ENCODE results near the gene ARSB. TPM values are rescaled to one million over a fixed set of nuclear protein-coding genes. Genes with fewer than 3 reads are reported as not detected.

The ARSB gene
- total RNA-seq, 1 donor from 2014 or later: 19.3 TPM

DNA sequence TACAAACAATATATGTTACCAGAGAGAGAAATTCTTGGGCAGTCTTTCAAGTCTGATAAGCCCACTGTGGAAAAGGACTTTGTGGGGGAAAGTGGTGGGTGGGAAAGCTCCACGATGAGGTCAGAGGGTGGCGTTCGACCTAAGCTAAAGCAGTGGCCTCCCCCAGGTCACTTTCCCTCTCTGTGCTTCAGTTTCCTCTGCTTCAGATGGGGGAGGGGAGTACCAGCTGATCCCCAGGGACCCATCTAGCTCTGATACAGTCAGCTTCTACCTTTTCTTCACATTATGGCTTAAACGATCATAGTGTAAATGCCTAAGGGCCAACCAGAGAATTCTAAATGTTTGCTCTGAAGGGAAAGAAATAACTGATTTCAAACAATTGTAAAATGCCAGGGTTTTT is 36.6 kb upstream of the ARSB start:
- TF ChIP-seq, protein P1, sequence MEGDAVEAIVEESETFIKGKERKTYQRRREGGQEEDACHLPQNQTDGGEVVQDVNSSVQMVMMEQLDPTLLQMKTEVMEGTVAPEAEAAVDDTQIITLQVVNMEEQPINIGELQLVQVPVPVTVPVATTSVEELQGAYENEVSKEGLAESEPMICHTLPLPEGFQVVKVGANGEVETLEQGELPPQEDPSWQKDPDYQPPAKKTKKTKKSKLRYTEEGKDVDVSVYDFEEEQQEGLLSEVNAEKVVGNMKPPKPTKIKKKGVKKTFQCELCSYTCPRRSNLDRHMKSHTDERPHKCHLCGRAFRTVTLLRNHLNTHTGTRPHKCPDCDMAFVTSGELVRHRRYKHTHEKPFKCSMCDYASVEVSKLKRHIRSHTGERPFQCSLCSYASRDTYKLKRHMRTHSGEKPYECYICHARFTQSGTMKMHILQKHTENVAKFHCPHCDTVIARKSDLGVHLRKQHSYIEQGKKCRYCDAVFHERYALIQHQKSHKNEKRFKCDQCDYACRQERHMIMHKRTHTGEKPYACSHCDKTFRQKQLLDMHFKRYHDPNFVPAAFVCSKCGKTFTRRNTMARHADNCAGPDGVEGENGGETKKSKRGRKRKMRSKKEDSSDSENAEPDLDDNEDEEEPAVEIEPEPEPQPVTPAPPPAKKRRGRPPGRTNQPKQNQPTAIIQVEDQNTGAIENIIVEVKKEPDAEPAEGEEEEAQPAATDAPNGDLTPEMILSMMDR (IDR thresholded peaks at IDR 0.05; ENCODE audit: unreplicated experiment): no peak
- DNase-seq (ENCODE audit: low spot score): no peak
- H3K9me3 Mint-ChIP-seq (ENCODE audit: unreplicated experiment): no peaks in the 10 kb centered on the region
- no peaks in the 10 kb centered on the region for H3K27me3 Mint-ChIP-seq (ENCODE audit: unreplicated experiment)
- H3K4me1 Mint-ChIP-seq (ENCODE audit: unreplicated experiment): peaks cover 10% of the 10 kb centered on the region
- no peak overlapping the region for H3K4me3 Mint-ChIP-seq (ENCODE audit: unreplicated experiment)
- H3K36me3 Mint-ChIP-seq (ENCODE audit: low read depth, unreplicated experiment): no peaks in the 10 kb centered on the region
- no peak overlapping the region for H3K27ac Mint-ChIP-seq (ENCODE audit: unreplicated experiment)

DNA sequence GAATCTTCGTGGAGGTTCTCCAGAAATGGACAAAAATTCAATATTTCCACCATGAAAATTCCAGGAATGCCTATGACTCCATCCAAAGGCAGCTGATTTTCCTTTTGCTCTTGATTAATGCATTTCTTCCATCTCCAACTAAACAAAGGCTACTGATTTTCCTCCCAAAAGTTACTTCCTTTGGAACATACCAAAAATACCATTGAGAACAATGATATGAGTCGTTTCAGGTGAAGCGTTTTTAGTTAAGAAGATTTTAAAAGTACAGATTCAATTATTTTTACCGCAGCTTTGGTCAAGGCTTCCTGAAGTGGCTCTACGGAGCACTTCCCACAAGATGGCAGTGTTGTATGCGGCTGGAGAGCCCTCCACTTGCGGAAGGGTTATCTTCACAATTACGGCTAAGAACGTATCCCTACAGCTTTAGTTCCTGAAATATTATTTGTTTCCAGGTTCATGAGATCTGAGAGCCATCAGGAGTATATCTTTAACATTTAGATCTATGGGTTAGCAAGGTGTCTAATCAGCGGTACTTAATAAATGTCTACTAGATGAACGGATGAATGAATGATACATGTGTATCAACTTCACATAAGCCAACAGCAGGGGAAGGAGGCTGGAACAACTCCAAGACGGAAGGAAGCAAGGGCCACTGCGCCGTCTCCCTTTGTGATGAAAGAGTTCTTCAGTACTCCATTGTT is 35.9 kb upstream of the ARSB start:
- Mint-ChIP-seq H3K4me1 (ENCODE audit: unreplicated experiment) (peaks cover 10% of the 10 kb centered on the region), H3K9me3 (ENCODE audit: unreplicated experiment) (no peaks in the 10 kb centered on the region), H3K36me3 (ENCODE audit: low read depth, unreplicated experiment) (no peaks in the 10 kb centered on the region), H3K4me3 (ENCODE audit: unreplicated experiment) (no peak overlapping the region), H3K27me3 (ENCODE audit: unreplicated experiment) (no peaks in the 10 kb centered on the region), H3K27ac (ENCODE audit: unreplicated experiment) (peak overlapping the region; percentile 19)
- DNase-seq (ENCODE audit: low spot score): peak; percentile 64
- TF ChIP-seq, protein P1 (IDR thresholded peaks at IDR 0.05; ENCODE audit: unreplicated experiment): peak; percentile 52

DNA sequence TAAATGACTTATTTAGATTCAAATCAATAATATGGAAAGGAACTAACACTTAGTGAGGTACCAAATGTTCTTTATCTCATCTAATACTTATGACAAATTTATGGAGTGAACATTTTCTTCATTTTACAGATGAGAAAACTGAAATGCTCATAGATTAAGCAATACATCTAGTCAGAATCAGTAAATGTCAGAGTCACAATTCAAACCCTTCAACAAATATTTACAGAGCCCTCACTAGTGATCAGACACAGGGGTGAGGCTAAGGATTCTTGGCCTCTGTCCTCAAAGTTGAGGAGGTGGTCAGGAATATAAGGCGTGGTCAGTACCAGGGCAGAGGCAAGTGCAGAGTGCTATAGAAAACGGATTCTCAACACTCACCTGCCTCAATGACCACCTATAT is 29.5 kb upstream of the ARSB start:
- Mint-ChIP-seq H3K9me3 (ENCODE audit: unreplicated experiment) (peaks cover 7% of the 10 kb centered on the region), H3K4me1 (ENCODE audit: unreplicated experiment) (no peaks in the 10 kb centered on the region), H3K4me3 (ENCODE audit: unreplicated experiment) (no peak overlapping the region), H3K27me3 (ENCODE audit: unreplicated experiment) (no peaks in the 10 kb centered on the region), H3K27ac (ENCODE audit: unreplicated experiment) (no peak overlapping the region), H3K36me3 (ENCODE audit: low read depth, unreplicated experiment) (no peaks in the 10 kb centered on the region)
- no peak for DNase-seq (ENCODE audit: low spot score)
- TF ChIP-seq, protein P1 (IDR thresholded peaks at IDR 0.05; ENCODE audit: unreplicated experiment): no peak

DNA sequence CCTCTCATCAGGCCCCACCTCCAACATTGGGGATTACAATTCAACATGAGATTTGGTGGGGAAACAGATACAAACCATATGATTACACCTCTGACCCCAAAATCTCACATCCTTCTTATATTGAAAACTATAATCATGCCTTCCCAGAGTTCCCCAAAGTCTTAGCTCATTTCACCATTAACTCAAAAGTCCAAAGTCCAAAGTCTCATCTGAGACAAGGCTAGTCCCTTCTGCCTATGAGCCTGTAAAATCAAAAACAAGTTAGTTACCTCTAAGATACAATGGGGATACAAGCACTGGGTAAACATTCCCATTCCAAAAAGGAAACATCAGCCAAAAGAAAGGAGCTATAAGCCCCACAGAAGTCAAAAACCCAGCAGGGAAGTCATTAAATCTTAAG is 26.8 kb upstream of the ARSB start:
- TF ChIP-seq, protein P1 (IDR thresholded peaks at IDR 0.05; ENCODE audit: unreplicated experiment): no peak
- H3K36me3 Mint-ChIP-seq (ENCODE audit: low read depth, unreplicated experiment): no peaks in the 10 kb centered on the region
- no peak for DNase-seq (ENCODE audit: low spot score)
- no peaks in the 10 kb centered on the region for H3K4me1 Mint-ChIP-seq (ENCODE audit: unreplicated experiment)
- H3K4me3 Mint-ChIP-seq (ENCODE audit: unreplicated experiment): no peak overlapping the region
- H3K9me3 Mint-ChIP-seq (ENCODE audit: unreplicated experiment): peaks cover 7% of the 10 kb centered on the region
- H3K27me3 Mint-ChIP-seq (ENCODE audit: unreplicated experiment): no peaks in the 10 kb centered on the region
- H3K27ac Mint-ChIP-seq (ENCODE audit: unreplicated experiment): no peak overlapping the region

DNA sequence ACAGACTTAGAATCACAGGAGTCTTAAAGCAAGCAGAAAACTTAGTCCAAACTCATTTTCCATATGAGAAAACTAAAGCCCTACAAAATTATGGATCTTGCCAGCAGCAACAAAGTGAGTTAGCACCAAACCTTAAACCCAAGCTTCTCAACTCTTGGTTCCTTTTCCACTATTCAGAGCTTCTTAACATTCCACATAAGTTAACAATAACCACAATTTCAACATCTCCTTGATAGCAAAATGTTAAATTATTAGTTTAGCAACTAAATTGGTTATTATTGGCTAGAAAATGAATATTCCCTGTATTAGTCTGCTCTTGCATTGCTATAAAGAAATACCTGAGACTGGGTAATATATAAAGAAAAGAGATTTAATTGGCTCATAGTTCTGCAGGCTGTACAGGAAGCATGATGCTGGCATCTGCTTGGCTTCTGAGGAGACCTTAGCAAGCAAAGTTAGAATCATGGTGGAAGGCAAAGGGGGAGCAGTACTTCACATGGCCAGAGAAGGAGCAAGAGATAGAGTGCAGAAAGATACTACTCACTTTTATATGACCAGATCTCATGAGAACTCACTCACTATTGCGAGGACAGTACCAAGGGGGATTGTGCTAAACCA is 26.2 kb upstream of the ARSB start:
- H3K36me3 Mint-ChIP-seq (ENCODE audit: low read depth, unreplicated experiment): no peaks in the 10 kb centered on the region
- H3K27ac Mint-ChIP-seq (ENCODE audit: unreplicated experiment): no peak overlapping the region
- no peak overlapping the region for H3K4me3 Mint-ChIP-seq (ENCODE audit: unreplicated experiment)
- no peaks in the 10 kb centered on the region for H3K27me3 Mint-ChIP-seq (ENCODE audit: unreplicated experiment)
- no peaks in the 10 kb centered on the region for H3K4me1 Mint-ChIP-seq (ENCODE audit: unreplicated experiment)
- H3K9me3 Mint-ChIP-seq (ENCODE audit: unreplicated experiment): peaks cover 7% of the 10 kb centered on the region
- DNase-seq (ENCODE audit: low spot score): no peak
- TF ChIP-seq, protein P1 (IDR thresholded peaks at IDR 0.05; ENCODE audit: unreplicated experiment): no peak
